CD8-positive, alpha-beta memory T cell (primary cell): ENCODE measurements around the gene EXOC2. TPM values are rescaled to one million over a fixed set of nuclear protein-coding genes. Genes with fewer than 3 reads are reported as not detected.

Source experiments
- CTCF ChIA-PET: fragments of 350-600 bp; sonication (Branson Sonifier 250); formaldehyde crosslinking; loops from one replicate; lab custom pipeline; 2021; ENCODE audit warnings: antibody characterized with exemption; lab: Charles Lee
- POLR2A ChIA-PET: fragments of 350-600 bp; sonication (Branson Sonifier 250); formaldehyde crosslinking; loops from one replicate; lab custom pipeline; 2021; ENCODE audit warnings: antibody characterized with exemption; lab: Charles Lee
- DNase-seq, 5 donors: peaks; one replicate each; pipeline versions ENCODE4 v3.0.0 to v3.0.0-alpha.2; 2020 to 2022; ENCODE audit warnings: mixed read lengths in 1 of 5
- H3K27ac ChIP-seq: one replicate; pipeline ENCODE4 v1.7.0; 2013; ENCODE audit warnings: low read depth, mild to moderate bottlenecking, low read length, moderate library complexity
- H3K27me3 ChIP-seq: 2 replicates; pipeline ENCODE4 v1.7.0; 2013; ENCODE audit warnings: low read length, mild to moderate bottlenecking; ENCODE audit not compliant: insufficient read depth, poor library complexity, severe bottlenecking
- H3K36me3 ChIP-seq: 2 replicates; pipeline ENCODE4 v1.7.0; 2013; ENCODE audit warnings: mild to moderate bottlenecking, low read length, moderate library complexity; ENCODE audit not compliant: insufficient read depth
- H3K4me1 ChIP-seq: 2 replicates; pipeline ENCODE4 v1.7.0; 2013; ENCODE audit warnings: mild to moderate bottlenecking, low read length, moderate library complexity; ENCODE audit not compliant: insufficient read depth
- H3K4me3 ChIP-seq: 2 replicates; pipeline ENCODE4 v1.7.0; 2013; ENCODE audit warnings: mild to moderate bottlenecking, low read length
- H3K9me3 ChIP-seq: 2 replicates; pipeline ENCODE4 v1.7.0; 2013; ENCODE audit warnings: mild to moderate bottlenecking, low read length
- H3K27ac Mint-ChIP-seq, 8 donors: one replicate each; pipeline ENCODE4 v1.8.0; 2020 to 2021; ENCODE audit warnings: mixed read lengths in 8 of 8, mild to moderate bottlenecking in 6 of 8, inconsistent platforms in 3 of 8, moderate library complexity in 3 of 8
- H3K27me3 Mint-ChIP-seq, 2 donors: one replicate each; pipeline ENCODE4 v1.8.0; 2020 to 2021; ENCODE audit warnings: mixed read lengths in 2 of 2, mild to moderate bottlenecking in 1 of 2, moderate library complexity in 1 of 2
- H3K36me3 Mint-ChIP-seq, 3 donors: one replicate each; pipeline ENCODE4 v1.8.0; 2020 to 2021; ENCODE audit warnings: mixed read lengths in 3 of 3, inconsistent platforms in 1 of 3, mild to moderate bottlenecking in 1 of 3
- H3K4me1 Mint-ChIP-seq, 3 donors: one replicate each; pipeline ENCODE4 v1.8.0; 2020 to 2021; ENCODE audit warnings: mixed read lengths in 3 of 3, inconsistent platforms in 1 of 3, mild to moderate bottlenecking in 1 of 3
- H3K4me3 Mint-ChIP-seq, 7 donors: one replicate each; pipeline ENCODE4 v1.8.0; 2020 to 2021; ENCODE audit warnings: mixed read lengths in 7 of 7, mild to moderate bottlenecking in 6 of 7, moderate library complexity in 4 of 7, inconsistent platforms in 2 of 7
- H3K9me3 Mint-ChIP-seq, 5 donors: one replicate each; pipeline ENCODE4 v1.8.0; 2020 to 2022; ENCODE audit warnings: mixed read lengths in 5 of 5, mild to moderate bottlenecking in 3 of 5, moderate library complexity in 2 of 5, inconsistent platforms in 1 of 5
- polyA plus RNA-seq: library from polyadenylated mRNA; unstranded; fragments of 300-500 nt; fragmentation: Illumina TruSeq; gene quantifications from one replicate; pipeline ENCODE4 v1.2.3, GENCODE V29; 2021
- total RNA-seq, 2 experiments: library from RNA; stranded (reverse); gene quantifications; one replicate each; pipeline ENCODE4 v1.2.3, GENCODE V29; 2021

EXOC2 gene
- total RNA-seq (10 to 100 TPM; 43.1 to 44.6 TPM), polyA plus RNA-seq (41.5 TPM)

GRCh38 chr6:692858-693722, at the start of gene EXOC2:
Gene EXOC2 (minus strand): TSS chr6:693139. CDS start chr6:637818, 55,321 bp downstream.
- POLR2A ChIA-PET, result interaction anchor here (1.0 to 1.7 kb wide), 3 partner anchors 8 to 19 kb away, joined by 3 to 19 read pairs (median 4); no protein-coding TSS in a partner anchor
- Histone ChIP-seq H3K36me3 (peaks cover 2% of the 10 kb centered on the region), H3K4me1 (peaks cover 20% of the 10 kb centered on the region), H3K27ac (peak within 1 kb of the TSS; percentile 83), H3K4me3 (peak within 1 kb of the TSS; percentile 94), H3K27me3 (no peaks in the 10 kb centered on the region), H3K9me3 (no peaks in the 10 kb centered on the region)
- H3K27ac Mint-ChIP-seq, result peak within 1 kb of the TSS; percentile 84 to 100 (median 96)
- peak within 1 kb of the TSS; percentile 91 to 98 (median 96) for H3K4me3 Mint-ChIP-seq
- CTCF ChIA-PET, result interaction anchor here (1.0 to 2.3 kb wide), 3 partner anchors 11 to 29 kb away, joined by 3 to 8 read pairs (median 8); no protein-coding TSS in a partner anchor
- H3K27me3 Mint-ChIP-seq, result no peaks in the 10 kb centered on the region
- peaks cover 0 to 20% (median 4%) of the 10 kb centered on the region in 3 donors for H3K36me3 Mint-ChIP-seq
- DNase-seq, result peak; percentile 75 to 89 (median 79)
- H3K4me1 Mint-ChIP-seq, result peaks cover 12 to 31% (median 26%) of the 10 kb centered on the region in 3 donors
- no peaks in the 10 kb centered on the region for H3K9me3 Mint-ChIP-seq

GRCh38 chr6:741410-742339, 48.7 kb upstream of the EXOC2 start:
- Histone ChIP-seq H3K27ac (no peak overlapping the region), H3K9me3 (no peaks in the 10 kb centered on the region), H3K4me3 (no peak overlapping the region), H3K36me3 (no peaks in the 10 kb centered on the region), H3K27me3 (no peaks in the 10 kb centered on the region), H3K4me1 (no peaks in the 10 kb centered on the region)
- no peak overlapping the region for H3K4me3 Mint-ChIP-seq
- peaks cover 7 to 21% of the 10 kb centered on the region in 2 donors for H3K27me3 Mint-ChIP-seq
- no peak overlapping the region for H3K27ac Mint-ChIP-seq
- POLR2A ChIA-PET, result no interaction called here
- no peaks in the 10 kb centered on the region for H3K4me1 Mint-ChIP-seq
- DNase-seq, result no peak
- CTCF ChIA-PET, result no interaction called here
- H3K36me3 Mint-ChIP-seq, result no peaks in the 10 kb centered on the region
- H3K9me3 Mint-ChIP-seq, result no peaks in the 10 kb centered on the region

GRCh38 chr6:736657-737446, 43.9 kb upstream of the EXOC2 start:
- ChIA-PET CTCF (interaction anchor here (0.7 to 2.1 kb wide), 2 partner anchors 15 to 44 kb away, joined by 3 to 8 read pairs; no protein-coding TSS in a partner anchor), POLR2A (no interaction called here)

GRCh38 chr6:733431-734219, 40.7 kb upstream of the EXOC2 start:
- no peak overlapping the region for H3K27ac Mint-ChIP-seq
- peaks cover 0 to 1% (median 0%) of the 10 kb centered on the region in 3 donors for H3K36me3 Mint-ChIP-seq
- no peaks in the 10 kb centered on the region for H3K4me1 Mint-ChIP-seq
- no peaks in the 10 kb centered on the region for H3K9me3 Mint-ChIP-seq
- DNase-seq, result no peak
- Histone ChIP-seq H3K4me3 (no peak overlapping the region), H3K36me3 (no peaks in the 10 kb centered on the region), H3K4me1 (no peaks in the 10 kb centered on the region), H3K27ac (no peak overlapping the region), H3K27me3 (no peaks in the 10 kb centered on the region), H3K9me3 (no peaks in the 10 kb centered on the region)
- CTCF ChIA-PET, result interaction anchor here (5.0 kb wide), 1 partner anchor 12 kb away, joined by 18 read pairs; no protein-coding TSS in a partner anchor
- no peak overlapping the region for H3K4me3 Mint-ChIP-seq
- H3K27me3 Mint-ChIP-seq, result peaks cover 5 to 29% of the 10 kb centered on the region in 2 donors
- POLR2A ChIA-PET, result no interaction called here

More at GRCh38 chr6:736657-737446, 43.9 kb upstream of the EXOC2 start:
- H3K4me3 ChIP-seq, result no peak overlapping the region
- Mint-ChIP-seq H3K36me3 (peaks cover 0 to 1% (median 0%) of the 10 kb centered on the region in 3 donors), H3K27ac (peak overlapping the region in 1 of 8 donors; percentile 12), H3K9me3 (no peaks in the 10 kb centered on the region), H3K27me3 (peaks cover 8 to 25% of the 10 kb centered on the region in 2 donors), H3K4me3 (no peak overlapping the region), H3K4me1 (no peaks in the 10 kb centered on the region)
- no peaks in the 10 kb centered on the region for H3K36me3 ChIP-seq
- H3K9me3 ChIP-seq, result no peaks in the 10 kb centered on the region
- H3K27ac ChIP-seq, result no peak overlapping the region
- DNase-seq, result no peak
- no peaks in the 10 kb centered on the region for H3K4me1 ChIP-seq
- no peaks in the 10 kb centered on the region for H3K27me3 ChIP-seq

- Mint-ChIP-seq H3K36me3 (peaks cover 0 to 5% (median 1%) of the 10 kb centered on the region in 3 donors), H3K27me3 (peaks cover 4 to 28% of the 10 kb centered on the region in 2 donors), H3K9me3 (no peaks in the 10 kb centered on the region), H3K4me3 (no peak overlapping the region), H3K4me1 (no peaks in the 10 kb centered on the region), H3K27ac (no peak overlapping the region)
- ChIA-PET CTCF (interaction anchor here (5.0 kb wide), 1 partner anchor 11 kb away, joined by 18 read pairs; no protein-coding TSS in a partner anchor), POLR2A (no interaction called here)
- no peaks in the 10 kb centered on the region for H3K4me1 ChIP-seq
- no peaks in the 10 kb centered on the region for H3K9me3 ChIP-seq
- no peak for DNase-seq
- H3K27ac ChIP-seq, result no peak overlapping the region
- H3K27me3 ChIP-seq, result no peaks in the 10 kb centered on the region
- H3K36me3 ChIP-seq, result no peaks in the 10 kb centered on the region
- H3K4me3 ChIP-seq, result no peak overlapping the region
Measured at GRCh38 chr6:731924-732323, 39.0 kb upstream of the EXOC2 start.

GRCh38 chr6:729606-730320, 36.8 kb upstream of the EXOC2 start:
- POLR2A ChIA-PET, result no interaction called here
- Mint-ChIP-seq H3K36me3 (peaks cover 0 to 5% (median 5%) of the 10 kb centered on the region in 3 donors), H3K9me3 (no peaks in the 10 kb centered on the region), H3K4me1 (no peaks in the 10 kb centered on the region), H3K4me3 (no peak overlapping the region), H3K27me3 (peaks cover 7 to 42% of the 10 kb centered on the region in 2 donors), H3K27ac (no peak overlapping the region)
- Histone ChIP-seq H3K36me3 (no peaks in the 10 kb centered on the region), H3K27ac (no peak overlapping the region), H3K4me3 (no peak overlapping the region), H3K27me3 (no peaks in the 10 kb centered on the region), H3K9me3 (no peaks in the 10 kb centered on the region), H3K4me1 (no peaks in the 10 kb centered on the region)
- no peak for DNase-seq
- CTCF ChIA-PET, result interaction anchor here (5.0 kb wide), 1 partner anchor 9 kb away, joined by 18 read pairs; no protein-coding TSS in a partner anchor
